Kidney (tissue), 14 donors: Measurements from ENCODE around the gene COL6A2. TPM values are rescaled to one million over a fixed set of nuclear protein-coding genes. Genes with fewer than 3 reads are reported as not detected.
A peak's percentile ranks its signal among the peaks of the same experiment; 100 is the strongest.

ENCODE experiments used
- DNase-seq, 5 donors: peaks; one replicate each; pipeline ENCODE4 v3.0.0-alpha.2; 2013 to 2020
- FAIRE-seq: peaks from 2 replicates; lab custom pipeline; 2012; peaks lifted over from hg19 to GRCh38; lab: Jason Lieb, UNC
- H3K27ac ChIP-seq, 2 donors: one replicate each; pipeline ENCODE4 v1.7.0; 2013; ENCODE audit warnings: low read depth in 2 of 2, low read length in 2 of 2, inconsistent platforms in 1 of 2
- H3K27me3 ChIP-seq: one replicate; pipeline ENCODE4 v1.7.1; 2013; ENCODE audit warnings: low read length, inconsistent platforms; ENCODE audit not compliant: control insufficient read depth, insufficient read depth
- H3K36me3 ChIP-seq, 3 donors: one replicate each; pipeline versions ENCODE4 v1.7.0 to v1.7.1; 2013; ENCODE audit warnings: low read length in 3 of 3, control low read depth in 1 of 3, inconsistent platforms in 1 of 3; ENCODE audit not compliant: insufficient read depth in 3 of 3, control insufficient read depth in 2 of 3
- H3K4me1 ChIP-seq, 3 donors: one replicate each; pipeline versions ENCODE4 v1.7.0 to v1.7.1; 2013; ENCODE audit warnings: low read length in 3 of 3, inconsistent platforms in 1 of 3, low read depth in 1 of 3; ENCODE audit not compliant: control insufficient read depth in 2 of 3, insufficient read depth in 2 of 3
- H3K4me3 ChIP-seq, 3 donors: one replicate each; pipeline versions ENCODE4 v1.7.0 to v1.8.1; 2013; ENCODE audit warnings: low read length in 3 of 3, control low read depth in 1 of 3, inconsistent platforms in 1 of 3
- H3K9ac ChIP-seq, 3 donors: one replicate each; pipeline versions ENCODE4 v1.7.0 to v1.7.1; 2013; ENCODE audit warnings: low read length in 3 of 3, control low read depth in 1 of 3, inconsistent platforms in 1 of 3
- H3K9me3 ChIP-seq, 3 donors: one replicate each; pipeline versions ENCODE4 v1.7.0 to v1.7.1; 2013; ENCODE audit warnings: low read length in 3 of 3, control low read depth in 1 of 3, inconsistent platforms in 1 of 3; ENCODE audit not compliant: control insufficient read depth in 2 of 3, insufficient read depth in 1 of 3
- intact Hi-C: fragments of 100-400 bp; cut with DNase I; formaldehyde crosslinking; loops from one replicate; pipeline ENCODE4 v1.11.1; 2022
- polyA plus RNA-seq: library from polyadenylated mRNA; stranded (reverse); fragments of 350-450 nt; fragmentation: Illumina TruSeq; extraction: RNeasy Lipid Tissue Mini Kit (QIAGEN cat#74804); gene quantifications from one replicate; pipeline ENCODE4 v1.2.3, GENCODE V29; 2014; ENCODE audit warnings: low read depth, low replicate concordance; ENCODE audit not compliant: insufficient read depth
- total RNA-seq: library from RNA; stranded (reverse); fragmentation: NEBNext Ultra II Directional; extraction: Animal tissue kit (Norgen Biotek cat#: 25700); gene quantifications from one replicate; pipeline ENCODE4 v1.2.1, GENCODE V29; 2021
- TF ChIP-seq, protein P1 (sequence below): IDR thresholded peaks from 3 replicates; pipeline ENCODE4 v1.5.1; 2012; ENCODE audit warnings: mild to moderate bottlenecking, moderate library complexity, borderline replicate concordance; ENCODE audit not compliant: insufficient read depth; ENCODE audit errors: extremely low read depth
- donor health status: control.
- donor health status: control.
- donor health status: control.
- donor health status: control.
- donor health status: control.
- donor health status: DM: yes; HTN: yes; CAD: no.
- donor health status: Normal renal cell carcinoma (clear cell type).

Gene COL6A2
- total and polyA plus RNA-seq, 2 donors from 2014 or later, result 52.4 to 174 TPM

DNA sequence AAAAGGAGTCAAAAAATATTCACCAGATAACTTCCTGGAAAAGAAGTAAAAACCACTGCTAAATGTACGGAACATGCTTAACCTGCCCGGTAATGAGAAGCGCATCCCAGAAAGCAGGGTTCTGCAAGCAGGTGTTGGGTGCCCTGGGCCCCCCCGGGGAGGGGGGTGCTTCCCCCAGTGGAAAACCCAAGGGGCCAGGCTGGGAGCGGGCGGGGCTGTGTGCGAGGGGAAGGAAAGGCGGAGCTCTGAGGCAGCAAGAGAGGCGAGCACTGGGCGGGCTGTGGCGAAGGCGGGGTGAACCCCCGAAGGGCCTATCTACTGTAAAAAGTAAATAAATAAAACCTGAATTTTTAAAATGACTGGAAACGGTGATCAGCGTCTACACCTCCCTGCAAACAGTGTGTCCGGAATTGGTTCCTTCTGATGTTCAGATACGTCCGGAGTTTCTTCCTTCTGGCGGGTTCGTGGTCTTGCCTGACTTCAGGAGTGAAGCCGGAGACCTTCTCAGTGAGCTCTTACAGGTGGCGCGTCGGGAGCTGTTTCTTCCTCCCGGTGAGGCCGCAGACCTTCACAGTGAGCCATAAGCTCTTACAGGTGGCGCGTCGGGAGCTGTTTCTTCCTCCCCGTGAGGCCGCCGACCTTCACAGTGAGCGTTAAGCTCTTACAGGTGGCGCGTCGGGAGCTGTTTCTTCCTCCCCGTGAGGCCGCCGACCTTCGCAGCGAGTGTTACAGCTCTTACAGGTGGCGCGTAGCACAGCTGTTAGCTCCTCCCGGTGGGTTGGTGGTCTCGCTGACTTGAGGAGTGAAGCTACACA lies 44.1 kb downstream of the COL6A2 start:
- Histone ChIP-seq H3K4me1 (no peaks in the 10 kb centered on the region), H3K9ac (no peak overlapping the region), H3K36me3 (peaks cover 0 to 11% (median 0%) of the 10 kb centered on the region in 3 donors), H3K4me3 (no peak overlapping the region), H3K27me3 (no peaks in the 10 kb centered on the region), H3K27ac (no peak overlapping the region), H3K9me3 (no peaks in the 10 kb centered on the region)
- intact Hi-C loops, result no loop called here
- no peak for FAIRE-seq
- TF ChIP-seq, protein P1, sequence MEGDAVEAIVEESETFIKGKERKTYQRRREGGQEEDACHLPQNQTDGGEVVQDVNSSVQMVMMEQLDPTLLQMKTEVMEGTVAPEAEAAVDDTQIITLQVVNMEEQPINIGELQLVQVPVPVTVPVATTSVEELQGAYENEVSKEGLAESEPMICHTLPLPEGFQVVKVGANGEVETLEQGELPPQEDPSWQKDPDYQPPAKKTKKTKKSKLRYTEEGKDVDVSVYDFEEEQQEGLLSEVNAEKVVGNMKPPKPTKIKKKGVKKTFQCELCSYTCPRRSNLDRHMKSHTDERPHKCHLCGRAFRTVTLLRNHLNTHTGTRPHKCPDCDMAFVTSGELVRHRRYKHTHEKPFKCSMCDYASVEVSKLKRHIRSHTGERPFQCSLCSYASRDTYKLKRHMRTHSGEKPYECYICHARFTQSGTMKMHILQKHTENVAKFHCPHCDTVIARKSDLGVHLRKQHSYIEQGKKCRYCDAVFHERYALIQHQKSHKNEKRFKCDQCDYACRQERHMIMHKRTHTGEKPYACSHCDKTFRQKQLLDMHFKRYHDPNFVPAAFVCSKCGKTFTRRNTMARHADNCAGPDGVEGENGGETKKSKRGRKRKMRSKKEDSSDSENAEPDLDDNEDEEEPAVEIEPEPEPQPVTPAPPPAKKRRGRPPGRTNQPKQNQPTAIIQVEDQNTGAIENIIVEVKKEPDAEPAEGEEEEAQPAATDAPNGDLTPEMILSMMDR, result no peak
- DNase-seq, result peak in 2 of 5 donors; percentile 58 to 68

DNA sequence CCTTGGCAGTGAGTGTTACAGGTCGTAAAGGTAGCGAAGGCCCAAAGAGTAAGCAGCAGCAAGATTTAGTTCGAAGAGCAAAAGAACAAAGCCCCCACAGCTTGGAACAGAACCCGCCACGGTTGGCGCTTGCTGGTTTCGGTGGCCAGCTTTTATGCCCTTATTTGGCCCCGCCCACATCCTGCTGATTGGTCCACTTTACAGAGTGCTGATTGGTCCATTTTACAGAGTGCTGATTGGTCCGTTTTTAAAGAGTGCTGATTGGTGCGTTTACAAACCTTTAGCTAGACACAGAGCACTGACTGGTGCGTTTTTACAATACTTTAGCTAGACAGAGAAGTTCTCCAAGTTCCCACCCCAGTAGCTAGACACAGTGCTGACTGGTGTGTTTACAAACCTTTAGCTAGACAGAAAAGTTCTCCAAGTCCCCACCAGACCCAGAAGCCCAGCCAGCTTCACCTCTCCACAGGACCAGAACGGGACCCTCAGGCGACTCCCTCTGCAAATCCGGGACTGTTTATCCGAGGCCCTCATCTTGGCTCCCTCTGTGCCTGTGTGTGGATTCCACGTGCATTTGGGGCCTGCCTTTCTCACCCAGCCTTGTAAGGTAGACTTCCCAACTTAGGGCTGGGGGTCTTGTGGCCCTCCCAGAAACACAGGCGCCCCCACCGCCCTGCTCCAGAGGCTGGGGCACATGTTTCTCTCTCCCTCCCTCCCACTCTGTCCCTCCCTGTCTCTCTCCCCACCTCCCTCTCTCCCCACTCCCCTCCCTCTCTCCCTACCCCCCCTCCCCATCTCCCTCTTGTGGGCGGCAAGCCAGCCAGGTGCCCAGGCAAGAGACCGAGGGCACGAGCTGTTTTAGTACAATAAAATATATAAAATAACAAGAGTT lies 44.9 kb downstream of the COL6A2 start:
- Histone ChIP-seq H3K4me3 (no peak overlapping the region), H3K27me3 (no peaks in the 10 kb centered on the region), H3K36me3 (peaks cover 0 to 12% (median 0%) of the 10 kb centered on the region in 3 donors), H3K4me1 (no peaks in the 10 kb centered on the region), H3K9me3 (no peaks in the 10 kb centered on the region), H3K9ac (no peak overlapping the region), H3K27ac (no peak overlapping the region)
- peak in 2 of 5 donors; percentile 56 to 57 for DNase-seq
- FAIRE-seq, result no peak
- intact Hi-C loops, result no loop called here
- TF ChIP-seq, protein P1, result no peak

DNA sequence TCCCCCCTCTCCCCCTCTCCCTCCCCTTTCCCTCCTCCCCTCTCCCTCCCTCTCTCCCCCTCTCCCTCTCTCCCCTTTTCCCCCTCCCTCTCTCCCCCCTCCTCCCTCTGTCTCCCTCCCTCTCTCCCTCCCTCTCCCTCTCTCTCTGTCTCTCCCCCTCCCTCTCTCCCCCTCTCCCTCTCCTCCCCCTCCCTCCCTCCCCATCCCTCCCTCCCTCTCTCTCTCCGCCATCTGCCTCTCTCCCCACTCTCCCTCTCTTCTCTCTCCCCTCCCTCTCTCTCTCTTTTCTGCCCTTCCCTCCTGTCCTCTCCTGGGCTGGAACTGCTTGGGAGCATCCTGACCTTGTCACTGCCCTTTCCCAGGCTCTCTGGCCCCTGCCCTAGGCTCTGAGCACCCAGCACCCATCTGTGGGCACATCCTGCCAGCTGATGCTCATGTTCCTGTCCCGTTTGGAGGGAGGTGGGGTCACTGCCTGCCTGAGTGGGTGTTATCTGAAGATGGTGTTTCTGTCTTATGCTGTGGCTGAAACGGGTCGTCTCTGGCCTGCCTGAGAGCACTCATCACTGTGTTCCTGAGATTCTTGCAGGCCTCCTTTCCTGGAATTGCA lies 46.7 kb downstream of the COL6A2 start:
- intact Hi-C loops, result no loop called here
- Histone ChIP-seq H3K9ac (no peak overlapping the region), H3K4me3 (no peak overlapping the region), H3K27me3 (no peaks in the 10 kb centered on the region), H3K27ac (no peak overlapping the region), H3K36me3 (peaks cover 0 to 9% (median 0%) of the 10 kb centered on the region in 3 donors), H3K9me3 (no peaks in the 10 kb centered on the region), H3K4me1 (no peaks in the 10 kb centered on the region)
- FAIRE-seq, result no peak
- DNase-seq, result peak in 1 of 5 donors; percentile 39
- TF ChIP-seq, protein P1, result no peak
